HG03442 (cell line): ENCODE results near the gene PLPP7.
"Not testable (repeated sequence)": the region's sequence is repeated elsewhere in the genome, so short reads cannot be mapped to it uniquely, and the experiment has no call there.

Experiments
- ATAC-seq: cut with Tn5 transposase; IDR thresholded peaks from one replicate; pipeline ENCODE4 v1.9.1; 2021; ENCODE audit warnings: mild to moderate bottlenecking, moderate library complexity; ENCODE audit not compliant: unreplicated experiment

Gene PLPP7

DNA sequence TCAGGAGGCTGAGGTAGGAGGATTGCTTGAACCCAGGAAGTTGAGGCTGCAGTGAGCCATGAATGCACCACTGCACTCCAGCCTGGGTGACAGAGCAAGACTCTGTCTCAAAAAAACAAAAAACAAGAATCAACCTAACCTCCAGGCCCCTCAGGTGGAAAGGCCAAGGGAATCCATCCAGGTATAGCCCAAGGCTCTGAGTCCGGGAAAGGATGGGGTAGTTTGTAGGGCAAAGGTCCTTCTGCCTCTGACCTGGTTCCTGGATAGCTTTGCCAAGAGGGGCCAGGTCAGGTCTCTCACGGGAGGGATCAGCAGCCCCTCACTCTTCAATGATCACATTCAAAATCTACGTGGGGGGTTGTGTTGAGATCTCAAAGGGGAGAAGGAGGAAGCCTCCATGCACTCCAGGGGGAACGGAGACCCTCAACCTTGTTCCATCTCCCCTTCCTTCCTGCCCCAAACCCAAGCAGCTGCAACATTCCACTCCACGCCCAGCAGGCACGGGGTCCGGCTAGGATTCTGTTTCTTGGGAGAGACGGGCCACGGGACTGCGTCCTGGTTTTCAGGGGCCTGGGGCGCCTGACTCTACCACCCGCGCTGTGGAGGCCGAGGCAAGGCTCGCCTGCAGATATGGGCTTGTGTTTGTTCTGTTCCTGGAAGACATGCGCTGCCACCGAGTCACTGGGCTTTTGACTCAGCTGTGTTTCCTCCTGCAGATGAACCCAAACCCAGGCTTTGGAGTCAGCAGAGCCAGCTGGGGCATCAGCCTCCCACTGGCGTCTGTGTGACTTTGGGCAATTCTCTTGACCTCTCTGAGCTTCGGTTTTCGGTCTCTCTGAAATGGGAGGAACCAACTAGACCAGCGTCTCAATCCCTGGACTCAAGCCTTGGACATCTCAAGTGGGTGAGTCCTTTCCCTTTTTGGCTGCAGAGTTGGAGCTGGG lies 35.5 kb downstream of the PLPP7 start:
- no peak for ATAC-seq

DNA sequence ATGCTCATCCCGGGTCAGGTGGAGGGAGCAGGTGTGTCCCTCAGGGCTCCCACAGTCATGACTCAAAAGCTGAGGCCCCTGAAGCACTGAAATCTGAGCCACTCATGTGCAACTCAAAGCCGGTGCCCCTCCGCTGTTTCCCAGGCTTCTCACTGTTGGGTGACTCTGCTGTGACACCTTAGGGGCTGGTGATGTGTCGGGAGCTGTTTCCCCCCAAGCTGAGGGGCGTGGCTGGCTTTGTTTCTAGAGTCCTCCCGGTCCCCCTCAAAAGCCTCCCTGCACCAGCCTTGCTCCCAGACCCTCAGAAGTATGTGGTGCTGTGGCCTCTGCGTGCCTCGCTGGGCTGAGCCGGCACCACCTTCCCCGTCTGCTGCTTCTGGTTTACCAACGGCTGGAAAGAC lies 39.7 kb downstream of the PLPP7 start:
- ATAC-seq = no peak

DNA sequence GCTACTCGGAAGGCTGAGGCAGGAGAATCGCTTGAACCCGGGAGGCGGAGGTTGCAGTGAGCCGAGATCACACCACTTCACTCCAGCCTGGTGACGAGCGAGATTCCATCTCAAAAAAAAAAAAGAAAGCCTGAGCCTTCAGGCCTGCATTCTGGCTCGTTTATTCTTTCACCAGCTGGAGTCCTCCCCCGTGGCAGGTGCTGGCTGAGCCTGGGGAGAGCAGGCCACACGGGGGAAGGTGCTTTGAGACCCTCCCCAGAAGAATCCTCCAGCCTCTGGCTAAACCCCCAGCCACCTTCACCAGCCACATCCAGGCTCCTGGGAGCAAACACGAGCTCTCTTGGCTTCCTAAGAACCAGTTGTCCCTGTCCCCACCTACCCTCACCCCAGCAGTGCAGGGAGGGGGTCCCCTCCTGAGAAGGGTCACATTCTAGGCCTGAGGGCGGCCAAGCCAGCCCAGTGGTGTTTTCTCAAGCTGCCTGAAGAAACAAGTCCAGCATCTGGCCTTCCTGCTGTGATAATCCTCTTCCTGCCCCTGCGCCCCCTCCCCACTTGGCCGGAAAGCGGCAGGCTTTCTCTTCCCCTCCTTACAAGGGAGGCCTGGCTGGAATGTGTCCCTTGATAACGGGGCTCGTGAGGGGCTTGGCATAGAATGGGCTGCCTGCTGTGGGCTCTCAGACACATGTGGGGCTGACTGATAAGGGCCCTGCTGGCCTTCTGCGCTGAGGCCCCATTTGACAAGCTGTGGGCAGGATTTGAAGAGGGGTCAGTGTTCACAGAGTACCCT lies 41.5 kb downstream of the PLPP7 start:
- ATAC-seq = no peak

DNA sequence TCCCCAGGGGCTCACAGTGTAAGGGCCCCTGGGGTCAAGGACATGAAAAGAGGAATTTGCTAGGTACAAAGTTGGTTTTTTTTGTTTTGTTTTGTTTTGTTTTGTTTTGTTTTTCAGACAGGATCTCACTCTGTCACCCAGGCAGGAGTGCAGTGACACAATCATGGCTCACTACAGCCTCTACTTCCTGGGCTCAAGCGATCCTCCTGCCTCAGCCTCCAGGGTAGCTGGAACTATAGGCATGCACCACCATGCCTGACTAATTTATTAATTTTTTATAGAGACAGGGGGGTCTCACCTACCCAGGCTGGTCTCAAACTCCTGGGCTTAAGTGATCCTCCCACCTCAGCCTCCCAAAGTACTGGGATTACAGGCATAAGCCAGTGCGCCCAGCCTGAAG lies 42.5 kb downstream of the PLPP7 start:
- not testable (repeated sequence) for ATAC-seq

DNA sequence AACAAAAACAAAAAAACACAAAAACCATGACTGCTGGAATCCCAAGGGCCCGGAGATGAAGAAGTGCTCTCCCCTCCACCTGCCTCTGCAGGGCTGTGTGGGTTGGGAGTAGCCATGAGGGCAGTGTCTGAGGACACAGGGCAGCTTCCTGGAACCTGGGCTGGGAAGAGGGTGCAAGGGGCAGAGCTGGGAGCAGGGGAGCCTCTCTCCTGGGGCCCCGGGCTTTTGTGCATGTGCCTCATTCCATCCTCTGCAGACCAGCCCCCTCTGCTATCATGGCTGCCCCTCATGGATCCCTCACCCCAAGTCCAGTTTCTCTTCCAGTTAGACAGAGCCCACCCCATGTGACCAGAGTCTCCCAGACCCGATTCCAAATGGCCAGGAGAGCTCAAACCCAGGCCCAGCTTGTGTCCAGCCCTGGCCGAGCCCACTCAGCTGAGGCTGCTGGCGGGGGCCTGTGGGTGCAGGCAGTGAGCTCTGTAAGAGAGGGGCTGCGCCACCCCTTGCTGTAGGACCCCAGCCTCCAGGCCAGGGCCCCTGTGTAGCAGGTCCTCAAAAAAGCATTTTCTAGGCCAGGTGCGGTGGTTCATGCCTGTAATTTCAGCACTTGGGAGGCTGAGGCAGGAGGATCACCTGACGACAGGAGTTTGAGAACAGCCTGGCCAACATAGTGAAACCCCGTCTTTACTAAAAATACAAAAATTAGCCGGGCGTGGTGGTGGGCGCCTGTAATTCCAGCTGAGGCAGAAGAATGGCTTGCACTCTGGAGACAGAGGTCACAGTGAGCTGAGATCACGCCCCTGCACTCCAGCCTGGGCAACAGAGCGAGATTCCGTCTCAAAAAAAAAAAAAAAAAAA lies 44.5 kb downstream of the PLPP7 start:
- ATAC-seq = no peak

DNA sequence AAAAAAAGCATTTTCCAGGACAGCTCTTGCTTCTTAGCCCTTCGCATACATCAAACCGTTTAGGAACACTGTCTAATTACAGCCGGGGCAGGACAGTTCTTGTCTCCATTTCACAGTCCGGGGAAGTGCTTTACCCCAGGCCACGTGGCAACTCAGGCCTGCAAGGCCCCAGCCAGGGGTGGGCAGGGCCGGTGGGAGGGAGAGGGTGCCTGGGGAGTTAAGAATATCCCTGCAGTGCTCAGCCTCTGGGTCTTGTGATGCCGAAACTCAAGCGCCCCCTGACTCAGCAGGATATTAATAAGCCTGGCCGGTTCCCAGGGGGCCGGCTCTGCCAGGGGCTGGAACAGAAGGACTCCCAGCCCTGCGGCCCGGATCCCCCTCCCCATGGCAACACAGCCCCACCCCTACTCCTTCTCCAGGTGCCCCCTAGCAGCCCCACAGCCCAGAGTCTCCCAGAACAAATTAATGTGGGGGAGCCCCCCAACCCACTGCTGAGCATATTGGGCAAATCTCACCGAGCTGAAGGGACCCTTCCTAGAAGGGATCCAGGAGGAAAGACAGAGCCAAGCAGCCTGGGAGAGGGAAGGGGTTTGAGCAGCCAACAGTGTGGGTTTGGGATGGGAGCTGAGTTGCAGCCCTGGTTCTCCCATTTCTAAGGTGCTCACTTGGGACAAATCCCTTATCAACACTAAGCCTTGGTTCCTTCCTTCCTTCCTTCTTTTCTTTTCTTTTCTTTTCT lies 45.3 kb downstream of the PLPP7 start:
- no peak for ATAC-seq

DNA sequence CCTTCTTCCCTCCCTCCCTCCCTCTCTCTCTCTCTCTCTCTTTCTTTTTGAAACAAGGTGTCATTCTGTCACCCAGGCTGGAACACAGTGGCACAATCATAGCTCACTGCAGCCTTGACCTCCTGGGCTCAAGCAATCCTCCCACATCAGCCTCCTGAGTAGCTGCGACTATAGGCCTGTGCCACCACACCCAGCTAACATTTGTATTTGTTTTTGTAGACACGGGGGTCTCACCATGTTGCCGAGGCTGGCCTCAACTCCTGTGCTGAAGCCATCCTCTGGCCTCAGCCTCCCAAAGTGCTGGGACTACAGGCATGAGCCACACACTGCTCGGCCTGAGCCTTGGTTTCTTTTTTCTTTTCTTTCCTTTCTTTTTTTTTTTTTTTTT lies 45.8 kb downstream of the PLPP7 start:
- no peak for ATAC-seq

DNA sequence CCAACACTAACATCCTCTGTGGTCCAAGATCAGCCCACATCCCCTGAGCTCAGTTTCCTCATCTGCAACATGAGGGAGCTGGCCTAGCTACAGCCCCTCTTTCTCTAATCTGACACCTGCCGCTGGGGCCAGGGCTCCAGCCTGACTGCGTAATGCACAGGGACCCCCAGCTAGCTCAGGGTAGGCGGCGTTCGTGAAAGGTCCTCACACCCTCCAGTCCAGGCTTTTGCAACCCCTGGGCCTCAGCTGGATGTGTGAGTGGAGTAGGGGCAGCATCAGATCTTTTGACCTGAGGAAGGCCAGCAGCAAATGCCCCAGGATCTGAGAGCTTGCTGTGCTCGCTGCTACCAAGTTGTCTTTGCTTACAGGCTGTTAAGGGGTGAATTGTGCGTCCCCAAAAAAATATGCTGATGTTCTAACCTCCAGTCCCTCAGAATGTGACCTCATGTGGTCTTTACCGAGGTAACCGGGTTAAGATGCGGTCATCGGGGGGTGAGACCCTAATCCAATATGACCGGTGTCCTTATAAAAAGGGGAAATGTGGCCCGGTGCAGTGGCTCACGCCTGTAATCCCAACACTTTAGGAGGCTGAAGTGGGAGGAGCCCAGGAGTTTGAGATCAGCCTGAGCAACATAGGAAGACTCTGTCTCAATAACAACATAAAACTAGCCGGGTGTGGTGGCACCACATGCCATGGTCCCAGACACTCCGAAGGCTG lies 47.8 kb downstream of the PLPP7 start:
- ATAC-seq = no peak

DNA sequence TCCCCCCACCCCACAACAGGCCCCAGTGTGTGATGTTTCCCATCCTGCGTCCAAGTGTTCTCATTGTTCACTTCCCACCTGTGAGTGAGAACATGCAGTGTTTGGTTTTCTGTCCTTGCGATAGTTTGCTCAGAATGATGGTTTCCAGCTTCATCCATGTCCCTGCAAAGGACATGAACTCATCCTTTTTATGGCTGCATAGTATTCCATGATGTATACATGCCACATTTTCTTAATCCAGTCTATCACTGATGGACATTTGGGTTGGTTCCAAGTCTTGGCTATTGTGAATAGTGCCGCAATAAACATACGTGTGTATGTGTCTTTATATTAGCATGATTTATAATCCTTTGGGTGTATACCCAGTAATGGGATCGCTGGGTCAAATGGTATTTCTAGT lies 49.7 kb downstream of the PLPP7 start:
- ATAC-seq = not testable (repeated sequence)

DNA sequence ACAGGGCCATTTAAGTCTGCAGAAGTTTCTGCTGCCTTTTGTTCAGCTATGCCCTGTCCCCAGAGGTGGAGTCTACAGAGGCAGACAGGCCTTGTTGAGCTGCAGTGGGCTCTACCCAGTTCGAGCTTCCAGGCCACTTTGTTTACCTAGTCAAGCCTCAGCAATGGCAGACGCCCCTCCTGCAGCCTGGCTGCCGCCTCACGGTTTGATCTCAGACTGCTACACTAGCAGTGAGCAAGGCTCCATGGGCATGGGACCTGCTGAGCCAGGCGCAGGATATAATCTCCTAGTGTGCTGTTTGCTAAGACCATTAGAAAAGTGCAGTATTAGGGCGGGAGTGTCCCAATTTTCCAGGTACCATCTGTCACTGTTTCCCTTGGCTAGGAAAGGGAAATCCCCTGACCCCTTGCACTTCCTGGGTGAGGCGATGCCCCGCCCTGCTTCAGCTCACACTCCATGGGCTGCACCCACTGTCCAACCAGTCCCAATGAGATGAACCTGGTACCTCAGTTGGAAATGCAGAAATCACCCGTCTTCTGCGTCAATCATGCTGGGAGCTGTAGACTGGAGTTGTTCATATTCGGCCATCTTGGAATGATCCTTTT lies 55.5 kb downstream of the PLPP7 start:
- ATAC-seq = not testable (repeated sequence)

DNA sequence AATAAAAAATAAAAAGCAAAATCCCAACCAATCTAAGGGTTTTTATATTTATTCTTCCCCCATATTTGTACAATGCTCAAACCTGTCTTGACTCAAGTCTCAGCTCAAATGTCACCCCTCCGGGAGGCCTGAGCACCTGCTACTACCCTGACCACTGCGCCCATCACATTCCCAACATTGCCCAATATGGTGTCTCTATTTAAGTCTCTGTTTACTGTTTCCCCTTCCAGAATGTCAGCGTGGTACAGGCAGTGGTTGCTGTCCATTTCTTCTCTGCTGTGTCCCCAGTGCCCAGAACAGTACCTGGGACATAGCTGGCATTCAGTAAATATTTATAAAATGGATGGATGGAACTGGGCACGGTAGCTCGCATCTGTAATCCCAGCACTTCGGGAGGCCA lies 57.0 kb downstream of the PLPP7 start:
- ATAC-seq = no peak

DNA sequence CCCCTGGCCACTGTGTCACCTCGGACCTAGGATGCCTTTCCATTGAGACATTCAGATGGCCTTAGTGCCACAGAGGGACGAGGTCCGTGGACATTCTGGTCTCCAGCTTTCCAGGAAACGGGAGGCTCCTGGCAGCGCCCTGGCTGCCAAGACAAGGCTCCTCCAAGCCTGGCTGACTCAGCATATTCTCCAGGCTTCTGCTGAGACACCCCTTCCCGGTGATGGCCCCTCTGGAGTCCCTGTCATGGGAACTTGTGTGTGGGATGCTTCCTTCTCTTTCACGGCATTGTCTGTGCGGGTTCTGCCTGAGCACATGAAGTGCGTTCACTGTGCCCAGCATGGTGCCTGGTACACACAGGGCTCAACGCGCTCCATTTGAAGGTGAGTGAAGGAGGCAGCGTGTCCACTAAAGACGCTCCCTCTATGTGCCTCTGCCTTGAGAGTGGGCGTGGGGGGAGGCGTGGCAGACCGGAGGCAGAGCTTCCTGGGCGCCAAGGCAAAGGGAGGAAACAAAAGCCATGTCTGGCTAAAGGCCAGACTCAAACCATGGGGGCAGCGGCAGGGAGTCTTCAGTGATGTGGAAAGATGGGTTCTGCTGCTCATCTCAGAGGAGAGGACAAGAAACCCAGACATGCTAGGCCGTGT lies 58.0 kb downstream of the PLPP7 start:
- no peak for ATAC-seq

DNA sequence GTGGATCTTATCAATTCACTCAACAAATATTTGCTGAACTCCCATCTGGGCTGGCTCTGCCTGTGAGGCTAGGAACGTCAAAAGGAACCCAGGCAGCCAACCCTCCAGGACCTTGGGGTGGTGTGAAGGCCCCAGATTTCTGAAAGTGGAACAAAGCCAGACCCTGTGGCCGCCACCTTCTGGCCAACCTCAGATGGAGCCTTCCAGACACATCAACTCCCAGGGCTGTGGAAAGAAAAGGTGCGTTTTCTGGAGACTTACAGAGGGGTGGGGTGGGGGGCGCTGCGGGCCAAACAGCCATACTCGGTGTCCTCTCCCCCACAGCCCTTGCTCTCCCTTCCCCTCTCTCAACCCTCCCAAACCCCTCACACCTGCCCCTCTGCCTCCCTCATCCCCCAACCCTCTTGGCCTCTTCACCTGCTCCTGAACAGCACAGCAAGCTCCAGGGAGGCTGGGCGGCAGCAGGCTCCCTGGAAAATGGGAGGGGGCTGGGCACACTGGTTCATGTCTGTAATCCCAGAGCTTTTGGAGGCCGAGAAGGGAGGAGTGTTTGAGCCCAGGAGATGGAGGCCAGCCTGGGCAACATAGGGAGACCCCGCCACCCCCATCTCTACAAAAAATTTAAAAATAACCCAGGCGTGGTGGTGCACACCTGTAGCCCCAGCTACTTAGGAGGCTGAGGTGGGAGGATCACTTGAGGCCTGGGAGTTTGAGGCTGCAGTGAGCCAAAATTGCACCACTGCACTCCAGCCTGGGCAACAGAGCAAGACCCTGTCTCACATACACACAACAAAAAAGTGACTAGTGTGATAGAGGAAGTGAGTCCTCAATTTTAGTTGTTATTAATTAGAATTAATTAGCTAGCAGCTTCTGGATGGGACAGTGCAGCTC lies 59.4 kb downstream of the PLPP7 start:
- no peak for ATAC-seq

DNA sequence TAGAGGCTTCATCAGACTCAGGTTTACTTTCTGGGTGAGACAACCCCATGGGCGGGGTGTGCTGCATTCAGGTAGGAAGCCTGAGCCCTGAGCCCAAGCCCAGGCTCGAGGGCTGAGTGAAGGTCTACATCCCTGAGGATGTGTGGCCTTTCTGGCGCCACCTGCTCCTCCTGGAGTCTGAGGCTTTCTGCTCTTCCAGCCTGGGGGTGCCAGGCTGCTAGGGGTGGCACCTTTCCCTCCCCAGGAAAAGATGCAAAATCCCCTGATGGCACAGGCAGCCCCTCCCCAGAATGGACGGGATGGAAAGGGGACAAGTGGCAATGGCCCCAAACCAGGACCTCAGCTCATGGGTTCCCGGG lies 60.0 kb downstream of the PLPP7 start:
- ATAC-seq = no peak

DNA sequence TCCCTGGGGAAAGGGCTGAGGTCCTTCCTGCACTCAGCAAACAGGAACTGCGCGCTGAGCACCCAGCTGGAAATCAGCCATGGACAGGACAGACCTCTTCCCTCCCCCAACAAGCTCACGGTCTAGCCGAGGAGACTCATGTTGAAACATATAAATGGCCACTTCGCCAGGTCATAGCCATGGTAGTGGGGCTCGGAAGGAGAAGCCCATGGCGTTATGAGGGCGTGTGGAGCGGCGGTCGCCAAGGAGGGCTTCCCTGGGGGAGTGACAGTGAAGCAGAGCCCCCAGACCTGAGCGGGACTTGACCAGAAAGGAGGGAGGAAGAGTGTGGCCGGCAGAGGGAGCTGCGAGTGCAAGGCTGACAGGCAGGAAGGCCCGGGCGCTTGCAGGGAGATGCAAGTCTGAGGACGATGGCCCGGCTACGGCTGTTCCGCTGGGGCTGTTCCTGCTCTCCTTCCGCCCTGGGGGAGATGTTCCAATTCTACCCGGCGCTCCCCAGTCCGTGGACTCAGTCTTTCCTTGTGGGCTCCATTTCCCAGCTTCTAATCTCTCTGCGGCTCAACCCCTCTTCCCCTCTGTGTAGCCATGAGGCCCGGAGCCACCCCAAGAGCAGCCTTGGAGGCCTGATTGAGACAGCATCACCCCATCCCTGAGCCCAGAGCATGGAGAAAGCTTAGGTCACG lies 60.5 kb downstream of the PLPP7 start:
- ATAC-seq = no peak

DNA sequence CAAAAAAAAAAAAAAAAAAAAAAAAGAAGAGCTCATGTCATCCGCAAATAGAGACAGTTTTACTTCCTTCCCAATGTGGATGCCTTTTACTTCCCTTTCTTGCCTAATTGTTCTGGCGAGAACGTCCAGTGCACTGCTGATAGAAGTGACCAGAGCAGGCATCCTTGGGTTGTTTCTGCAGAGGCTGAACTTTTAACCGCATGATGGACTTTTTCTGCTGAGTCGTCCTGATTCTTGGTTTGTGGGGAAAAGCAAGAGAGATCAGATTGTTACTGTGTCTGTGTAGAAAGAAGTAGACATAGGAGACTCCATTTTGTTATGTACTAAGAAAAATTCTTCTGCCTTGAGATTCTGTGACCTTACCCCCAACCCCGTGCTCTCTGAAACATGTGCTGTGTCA lies 67.0 kb downstream of the PLPP7 start:
- not testable (repeated sequence) for ATAC-seq

DNA sequence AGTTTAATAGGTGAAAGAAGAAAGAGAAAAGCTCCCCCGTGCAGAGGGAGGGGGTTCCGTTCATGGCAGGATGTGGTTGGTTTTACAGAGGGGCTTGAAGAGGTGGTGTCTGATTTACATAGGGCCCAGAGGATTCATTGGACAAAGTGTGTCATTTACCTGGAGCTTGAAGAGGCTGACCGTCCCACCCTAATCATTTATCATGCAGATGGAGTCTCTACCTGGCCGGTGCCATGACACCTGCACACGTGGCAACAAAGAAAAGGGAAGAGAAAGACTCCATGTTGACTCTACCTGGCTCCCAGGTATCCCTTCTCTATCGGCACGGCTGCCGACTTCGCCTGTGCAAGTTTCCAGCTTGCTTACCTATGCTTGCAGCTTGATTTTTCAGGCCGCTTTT lies 69.0 kb downstream of the PLPP7 start:
- no peak for ATAC-seq
